BLaER1 treated with 17β-estradiol and CSF1 and Interleukin-3, amounts not matched to agents 10 nM and 100 nM (cell line): Measurements from ENCODE around the gene GNAZ.

ENCODE experiments used
- H3K27ac ChIP-seq, 11 experiments: shearing (Covaris generic); formaldehyde crosslinking; 2 replicates each; pipeline ENCODE4 v1.8.1; 2022
- H3K27me3 ChIP-seq, 11 experiments: shearing (Covaris generic); formaldehyde crosslinking; 2 replicates each; pipeline ENCODE4 v1.8.1; 2022
- H3K36me3 ChIP-seq, 11 experiments: shearing (Covaris generic); formaldehyde crosslinking; 2 replicates each; pipeline ENCODE4 v1.8.1; 2022
- H3K4me1 ChIP-seq, 10 experiments: shearing (Covaris generic); formaldehyde crosslinking; 2 replicates each; pipeline ENCODE4 v1.8.1; 2022
- H3K4me2 ChIP-seq, 11 experiments: shearing (Covaris generic); formaldehyde crosslinking; 2 replicates each; pipeline ENCODE4 v1.8.1; 2022
- H3K4me3 ChIP-seq, 10 experiments: shearing (Covaris generic); formaldehyde crosslinking; 2 replicates each; pipeline ENCODE4 v1.8.1; 2022
- H3K9ac ChIP-seq, 11 experiments: shearing (Covaris generic); formaldehyde crosslinking; 2 replicates each; pipeline ENCODE4 v1.8.1; 2022
- H3K9me3 ChIP-seq, 11 experiments: shearing (Covaris generic); formaldehyde crosslinking; replicated peaks in 1 of 11; 2 replicates each; pipeline ENCODE4 v1.8.1; 2022
- H4K20me1 ChIP-seq, 11 experiments: shearing (Covaris generic); formaldehyde crosslinking; 2 replicates each; pipeline ENCODE4 v1.8.1; 2022
- Cebpa-rat ChIP-seq, 11 experiments: shearing (Covaris generic); IDR thresholded peaks; 2 replicates each; pipeline ENCODE4 v1.8.1; 2022

Gene GNAZ

DNA sequence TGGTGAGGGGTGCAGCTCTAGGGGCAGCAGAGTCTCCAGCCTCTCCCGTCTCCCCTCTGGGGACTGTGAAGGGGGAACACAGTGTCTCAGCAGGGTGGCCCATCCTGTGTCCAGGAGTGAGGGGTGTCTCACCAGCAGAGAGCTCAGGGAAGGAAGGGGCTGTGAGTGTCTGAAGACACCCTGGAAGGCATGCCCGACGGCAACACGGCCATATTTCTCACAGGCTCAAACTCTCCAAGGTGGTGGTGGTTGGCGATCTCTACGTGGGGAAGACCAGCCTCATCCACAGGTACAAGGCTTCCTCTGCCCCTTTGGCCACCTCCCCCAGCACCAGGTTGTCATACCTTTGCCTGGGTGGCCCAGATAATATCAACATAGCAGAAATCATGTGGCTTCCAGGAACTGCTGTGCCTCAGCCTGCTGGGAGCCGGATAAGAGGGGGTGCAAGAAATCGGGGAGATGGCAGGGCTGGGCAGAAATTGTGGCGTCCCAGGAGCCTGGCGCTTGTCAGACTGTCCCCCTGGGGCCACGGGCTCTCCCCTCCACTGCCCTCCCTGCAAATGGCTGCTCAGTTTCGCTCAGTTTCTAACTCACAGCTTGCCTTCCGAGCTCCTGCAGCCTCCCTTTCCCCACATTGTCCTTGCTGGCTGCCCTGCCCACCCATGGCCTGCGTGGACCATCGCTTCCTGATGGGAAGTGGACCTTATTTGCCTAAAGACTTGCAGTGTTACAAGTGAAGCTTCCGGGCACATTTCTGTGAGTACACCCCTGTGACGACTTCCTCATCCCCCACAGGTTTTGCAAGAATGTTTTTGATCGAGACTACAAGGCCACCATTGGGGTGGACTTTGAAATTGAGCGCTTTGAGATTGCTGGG lies 82.2 kb downstream of the GNAZ start:
- Histone ChIP-seq H3K4me3 (peak overlapping the region in 3 of 10 experiments; percentile 2 to 20 (median 17); a peak in 1 of 20 replicates), H3K27me3 (no peaks in the 10 kb centered on the region), H3K36me3 (no peaks in the 10 kb centered on the region), H3K27ac (peak overlapping the region; percentile 2 to 79 (median 66); a peak in 20 of 22 replicates), H3K4me2 (peak overlapping the region; percentile 55 to 83 (median 76)), H4K20me1 (no peaks in the 10 kb centered on the region), H3K9me3 (no peaks in the 10 kb centered on the region), H3K4me1 (peaks cover 24 to 71% (median 53%) of the 10 kb centered on the region in 10 experiments), H3K9ac (peak overlapping the region in 10 of 11 experiments; percentile 10 to 57 (median 42); a peak in 12 of 22 replicates)
- no peak for TF ChIP-seq Cebpa-rat (IDR thresholded peaks at IDR 0.05)

- H4K20me1 ChIP-seq = no peaks in the 10 kb centered on the region
- peak overlapping the region in 1 of 11 experiments; percentile 5; a peak in 1 of 22 replicates for H3K9ac ChIP-seq
- no peak for TF ChIP-seq Cebpa-rat (IDR thresholded peaks at IDR 0.05)
- no peaks in the 10 kb centered on the region for H3K36me3 ChIP-seq
- peaks cover 24 to 73% (median 56%) of the 10 kb centered on the region in 10 experiments for H3K4me1 ChIP-seq
- no peaks in the 10 kb centered on the region for H3K27me3 ChIP-seq
- H3K27ac ChIP-seq = peak overlapping the region in 8 of 11 experiments; percentile 6 to 77 (median 37); a peak in 13 of 22 replicates
- peak overlapping the region in 9 of 11 experiments; percentile 72 to 83 (median 76); a peak in 14 of 22 replicates for H3K4me2 ChIP-seq
- H3K9me3 ChIP-seq = no peaks in the 10 kb centered on the region
- no peak overlapping the region for H3K4me3 ChIP-seq
Measured at GRCh38 chr22:23153994-23154393, 83.7 kb downstream of the GNAZ start.

- Histone ChIP-seq H3K27me3 (no peaks in the 10 kb centered on the region), H3K9ac (peak overlapping the region in 1 of 11 experiments; percentile 5; a peak in 1 of 22 replicates), H3K36me3 (no peaks in the 10 kb centered on the region), H3K4me1 (peaks cover 24 to 73% (median 56%) of the 10 kb centered on the region in 10 experiments), H3K4me2 (peak overlapping the region in 7 of 11 experiments; percentile 72 to 83 (median 77); a peak in 8 of 22 replicates), H4K20me1 (no peaks in the 10 kb centered on the region), H3K9me3 (no peaks in the 10 kb centered on the region), H3K4me3 (no peak overlapping the region), H3K27ac (peak overlapping the region in 7 of 11 experiments; percentile 6 to 77 (median 40); a peak in 12 of 22 replicates)
- no peak for TF ChIP-seq Cebpa-rat (IDR thresholded peaks at IDR 0.05)
Measured at GRCh38 chr22:23154461-23154860, 84.1 kb downstream of the GNAZ start.

DNA sequence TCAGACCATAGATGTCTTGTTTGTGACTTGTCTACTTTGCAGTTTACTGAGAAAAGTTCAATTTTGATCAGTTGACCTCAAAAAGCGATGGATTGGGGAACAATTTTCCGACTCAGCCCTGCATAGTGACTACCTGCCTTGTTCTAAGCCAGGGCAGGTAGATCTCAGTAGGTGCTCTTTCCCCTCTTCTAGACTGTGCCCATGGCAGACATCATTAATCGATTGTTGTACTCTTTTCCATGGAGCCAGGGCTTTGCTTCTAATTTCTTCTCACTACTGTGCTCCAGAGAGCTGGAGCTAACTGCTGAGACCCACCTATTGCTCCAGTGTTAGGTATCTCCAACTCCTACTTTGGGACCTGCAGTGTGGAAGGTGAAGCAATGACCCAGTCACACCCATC lies 84.8 kb downstream of the GNAZ start:
- no peak overlapping the region for H3K4me3 ChIP-seq
- no peak overlapping the region for H3K27ac ChIP-seq
- peak overlapping the region in 2 of 11 experiments; percentile 11 to 49; a peak in 2 of 22 replicates for H3K4me2 ChIP-seq
- TF ChIP-seq Cebpa-rat (IDR thresholded peaks at IDR 0.05) = no peak
- no peaks in the 10 kb centered on the region for H4K20me1 ChIP-seq
- peaks cover 24 to 67% (median 53%) of the 10 kb centered on the region in 10 experiments for H3K4me1 ChIP-seq
- no peaks in the 10 kb centered on the region for H3K9me3 ChIP-seq
- H3K27me3 ChIP-seq = no peaks in the 10 kb centered on the region
- no peak overlapping the region for H3K9ac ChIP-seq
- H3K36me3 ChIP-seq = no peaks in the 10 kb centered on the region

DNA sequence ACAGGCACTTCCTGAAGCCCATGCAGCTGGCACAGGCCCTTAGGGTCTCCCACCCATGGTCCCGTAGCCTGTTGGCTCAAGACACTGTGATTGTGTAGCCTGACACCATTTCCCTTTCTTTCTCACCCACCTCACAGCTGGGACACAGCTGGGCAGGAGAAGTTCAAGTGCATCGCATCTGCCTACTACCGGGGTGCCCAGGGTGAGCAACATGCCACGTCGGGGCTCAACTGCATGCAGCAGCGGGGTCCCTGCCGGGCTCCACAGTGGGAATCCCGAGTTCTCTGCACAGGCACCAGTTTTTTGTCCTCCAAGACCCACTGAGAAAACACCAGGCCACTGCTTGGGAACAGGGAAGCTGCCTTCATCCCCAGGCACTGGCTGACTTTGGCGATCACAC lies 85.5 kb downstream of the GNAZ start:
- TF ChIP-seq Cebpa-rat (IDR thresholded peaks at IDR 0.05) = no peak
- H3K27ac ChIP-seq = no peak overlapping the region
- H3K27me3 ChIP-seq = no peaks in the 10 kb centered on the region
- no peak overlapping the region for H3K4me3 ChIP-seq
- peaks cover 24 to 62% (median 49%) of the 10 kb centered on the region in 10 experiments for H3K4me1 ChIP-seq
- peak overlapping the region in 5 of 11 experiments; percentile 2 to 49 (median 11); a peak in 4 of 22 replicates for H3K4me2 ChIP-seq
- no peaks in the 10 kb centered on the region for H3K9me3 ChIP-seq
- H4K20me1 ChIP-seq = no peaks in the 10 kb centered on the region
- H3K9ac ChIP-seq = no peak overlapping the region
- H3K36me3 ChIP-seq = no peaks in the 10 kb centered on the region

GRCh38 chr22:23156286-23156685 lies 86.0 kb downstream of the GNAZ start:
- peaks cover 24 to 57% (median 46%) of the 10 kb centered on the region in 10 experiments for H3K4me1 ChIP-seq
- no peaks in the 10 kb centered on the region for H4K20me1 ChIP-seq
- H3K4me2 ChIP-seq = peak overlapping the region in 6 of 11 experiments; percentile 2 to 51 (median 34); a peak in 7 of 22 replicates
- no peaks in the 10 kb centered on the region for H3K27me3 ChIP-seq
- H3K36me3 ChIP-seq = no peaks in the 10 kb centered on the region
- no peaks in the 10 kb centered on the region for H3K9me3 ChIP-seq
- H3K27ac ChIP-seq = no peak overlapping the region
- H3K9ac ChIP-seq = no peak overlapping the region
- TF ChIP-seq Cebpa-rat (IDR thresholded peaks at IDR 0.05) = no peak
- H3K4me3 ChIP-seq = no peak overlapping the region

DNA sequence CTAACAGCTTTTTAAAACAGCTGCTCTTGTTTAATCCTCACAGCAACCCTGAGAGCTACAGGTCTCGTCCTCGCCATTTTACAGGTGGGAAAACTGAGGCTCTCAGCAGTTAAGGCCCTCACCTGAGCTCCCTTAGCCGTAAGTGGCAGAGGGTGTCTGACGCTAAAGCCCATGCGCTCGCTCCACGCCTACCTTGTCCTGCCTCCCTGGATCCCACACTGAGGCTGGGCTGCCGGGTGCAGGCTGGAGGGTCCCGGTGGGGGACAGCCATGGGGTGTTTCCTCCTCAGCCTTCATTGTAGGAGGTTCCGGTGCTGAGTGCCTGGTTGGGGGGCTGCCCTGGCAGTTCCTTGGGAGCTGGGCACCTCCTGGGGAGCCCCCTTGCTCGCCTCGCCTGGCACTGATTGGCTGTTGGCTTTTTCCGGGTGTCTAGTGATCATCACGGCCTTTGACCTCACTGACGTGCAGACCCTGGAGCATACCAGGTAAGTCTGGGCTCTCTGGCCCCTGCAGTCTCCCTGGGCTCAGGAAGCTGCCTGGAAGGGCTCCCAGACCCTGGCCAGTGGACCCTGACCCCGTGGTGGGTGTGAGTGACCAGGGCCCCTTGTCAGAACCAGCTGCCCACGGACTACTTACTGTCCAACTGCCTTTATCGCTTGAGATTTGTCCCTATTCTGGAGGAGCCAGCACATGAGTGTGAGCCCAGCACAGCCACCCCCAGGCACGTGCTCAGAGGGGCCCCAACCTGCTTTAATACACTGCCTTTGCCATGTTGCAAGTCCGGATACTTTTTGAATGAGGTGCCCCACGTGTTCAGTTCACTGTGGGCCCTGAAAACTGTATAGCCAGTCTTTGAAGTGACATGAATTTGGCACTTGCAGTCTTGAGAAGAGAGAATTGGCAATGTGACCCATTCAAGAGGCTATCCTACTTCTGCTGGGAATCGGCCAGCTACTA lies 87.5 kb downstream of the GNAZ start:
- H3K9me3 ChIP-seq = no peaks in the 10 kb centered on the region
- no peak overlapping the region for H3K9ac ChIP-seq
- no peak for TF ChIP-seq Cebpa-rat (IDR thresholded peaks at IDR 0.05)
- H4K20me1 ChIP-seq = no peaks in the 10 kb centered on the region
- no peak overlapping the region; a peak in 1 of 22 replicates for H3K27ac ChIP-seq
- no peaks in the 10 kb centered on the region for H3K36me3 ChIP-seq
- peak overlapping the region in 6 of 11 experiments; percentile 31 to 51 (median 41); a peak in 9 of 22 replicates for H3K4me2 ChIP-seq
- no peak overlapping the region for H3K4me3 ChIP-seq
- peaks cover 12 to 43% (median 37%) of the 10 kb centered on the region in 10 experiments for H3K4me1 ChIP-seq
- no peaks in the 10 kb centered on the region for H3K27me3 ChIP-seq

DNA sequence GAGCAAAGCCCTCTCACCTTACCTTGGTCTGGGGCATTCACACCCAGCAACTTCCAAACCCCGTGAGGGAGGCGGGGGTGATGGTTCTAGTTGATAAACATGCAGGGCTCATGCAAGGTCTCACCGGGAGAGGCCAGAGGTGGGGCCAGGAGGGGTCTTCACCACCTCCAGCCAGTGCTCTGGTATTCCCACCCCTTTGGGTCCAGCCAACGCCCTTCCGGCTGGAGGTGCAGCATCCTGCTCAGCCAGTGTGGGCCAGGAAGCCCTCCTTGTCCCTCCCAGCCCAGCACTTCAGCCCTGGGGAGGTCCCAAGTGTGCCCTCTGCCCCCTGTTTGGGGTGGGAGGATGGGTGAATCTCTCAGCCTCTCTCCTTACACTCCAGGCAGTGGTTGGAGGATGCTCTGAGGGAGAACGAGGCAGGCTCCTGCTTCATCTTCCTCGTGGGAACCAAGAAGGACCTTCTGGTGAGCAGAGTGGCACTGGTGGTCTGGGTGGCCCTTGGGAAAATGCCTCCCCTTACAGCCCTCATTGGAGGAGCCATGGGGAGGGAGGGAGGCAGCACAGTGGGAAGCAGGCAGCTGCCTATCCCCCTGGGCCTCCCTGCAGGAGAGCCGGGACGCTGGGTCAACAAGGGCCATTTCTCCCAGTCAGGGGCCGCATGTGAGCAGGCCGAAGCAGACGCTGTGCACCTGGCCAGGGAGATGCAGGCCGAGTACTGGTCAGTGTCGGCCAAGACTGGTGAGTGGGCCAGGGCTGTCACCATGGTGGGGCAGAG lies 88.4 kb downstream of the GNAZ start:
- Histone ChIP-seq H3K9ac (no peak overlapping the region), H3K4me1 (peaks cover 4 to 34% (median 28%) of the 10 kb centered on the region in 10 experiments; a peak in 19 of 20 replicates), H4K20me1 (no peaks in the 10 kb centered on the region), H3K4me3 (no peak overlapping the region), H3K27ac (no peak overlapping the region), H3K9me3 (no peaks in the 10 kb centered on the region), H3K36me3 (no peaks in the 10 kb centered on the region), H3K27me3 (no peaks in the 10 kb centered on the region), H3K4me2 (no peak overlapping the region)
- no peak for TF ChIP-seq Cebpa-rat (IDR thresholded peaks at IDR 0.05)
